ENCODE data around the gene KLF15. TPM values are rescaled to one million over a fixed set of nuclear protein-coding genes. Genes with fewer than 3 reads are reported as not detected.
A peak's percentile ranks its signal among the peaks of the same experiment; 100 is the strongest.

KLF15 gene
- total RNA-seq, result 0.31 and 0.39 TPM in 2 replicates

DNA sequence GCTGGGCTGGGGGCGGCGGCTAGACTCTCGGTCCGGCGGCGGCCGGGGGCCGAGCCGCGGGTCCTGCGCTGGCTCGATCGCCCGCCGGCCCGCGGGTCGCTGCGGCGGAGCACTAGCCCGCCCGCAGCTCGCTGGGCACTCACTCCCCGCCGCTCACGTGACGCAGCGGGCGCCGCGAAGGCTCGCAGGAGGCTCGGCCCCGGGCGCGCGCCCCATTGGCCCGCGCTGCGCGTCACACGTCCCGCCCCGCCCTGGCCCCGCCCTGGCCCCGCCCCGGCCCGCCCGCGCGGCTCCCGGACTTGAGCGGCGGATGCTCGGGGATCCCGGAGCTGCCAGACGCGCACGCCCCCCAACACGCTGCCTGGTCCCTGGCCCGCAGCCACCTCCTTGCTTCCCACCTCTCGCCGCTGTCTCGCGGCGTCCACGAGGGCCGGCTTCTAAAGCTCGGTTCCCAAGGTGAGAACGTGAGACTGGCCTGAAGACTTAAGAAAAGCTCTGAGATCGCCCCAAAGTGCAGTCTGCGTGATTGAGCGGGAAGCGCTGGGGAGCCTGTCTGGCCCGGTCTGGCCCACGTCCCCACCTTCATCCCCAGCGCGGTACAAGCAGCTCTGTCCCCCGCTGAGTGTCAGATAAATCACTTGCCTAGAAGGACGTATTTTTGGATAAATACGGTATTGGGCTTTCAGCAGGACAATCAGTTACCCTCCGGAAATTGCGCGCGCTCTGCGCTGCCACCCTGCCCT, at the start of gene KLF15:
Gene KLF15, minus strand, starts transcription at position 114 of the 743 bp plus-strand sequence. CDS start 4,486 bp downstream, outside the sequence.
- DNase-seq, result peak; percentile 76
- H3K9me3 Mint-ChIP-seq, result no peaks in the 10 kb centered on the region
- H3K27me3 Mint-ChIP-seq, result peaks cover 35% of the 10 kb centered on the region
- H3K4me1 Mint-ChIP-seq, result peaks cover 16% of the 10 kb centered on the region
- CTCF ChIA-PET, result no interaction called here
- H3K4me3 Mint-ChIP-seq, result peak within 1 kb of the TSS; percentile 88
- intact Hi-C loops (cut with micrococcal nuclease), result loop anchor here (1.0 to 5.0 kb wide), 6 partner anchors 32 to 625 kb away; partner anchors contain the start of genes CHCHD6, PLXNA1, SLC41A3 and ZXDC
- POLR2A ChIA-PET, result interaction anchor here (1.5 kb wide), 1 partner anchor 273 kb away, joined by 5 read pairs; the partner anchor contains the start of gene SLC41A3
- TF ChIP-seq, protein P1, sequence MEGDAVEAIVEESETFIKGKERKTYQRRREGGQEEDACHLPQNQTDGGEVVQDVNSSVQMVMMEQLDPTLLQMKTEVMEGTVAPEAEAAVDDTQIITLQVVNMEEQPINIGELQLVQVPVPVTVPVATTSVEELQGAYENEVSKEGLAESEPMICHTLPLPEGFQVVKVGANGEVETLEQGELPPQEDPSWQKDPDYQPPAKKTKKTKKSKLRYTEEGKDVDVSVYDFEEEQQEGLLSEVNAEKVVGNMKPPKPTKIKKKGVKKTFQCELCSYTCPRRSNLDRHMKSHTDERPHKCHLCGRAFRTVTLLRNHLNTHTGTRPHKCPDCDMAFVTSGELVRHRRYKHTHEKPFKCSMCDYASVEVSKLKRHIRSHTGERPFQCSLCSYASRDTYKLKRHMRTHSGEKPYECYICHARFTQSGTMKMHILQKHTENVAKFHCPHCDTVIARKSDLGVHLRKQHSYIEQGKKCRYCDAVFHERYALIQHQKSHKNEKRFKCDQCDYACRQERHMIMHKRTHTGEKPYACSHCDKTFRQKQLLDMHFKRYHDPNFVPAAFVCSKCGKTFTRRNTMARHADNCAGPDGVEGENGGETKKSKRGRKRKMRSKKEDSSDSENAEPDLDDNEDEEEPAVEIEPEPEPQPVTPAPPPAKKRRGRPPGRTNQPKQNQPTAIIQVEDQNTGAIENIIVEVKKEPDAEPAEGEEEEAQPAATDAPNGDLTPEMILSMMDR (IDR thresholded peaks at IDR 0.05), result no peak
- no peak within 1 kb of the TSS for H3K27ac Mint-ChIP-seq
- ATAC-seq (ENCODE audit: low read depth), result peak; percentile 93
- H3K36me3 Mint-ChIP-seq (ENCODE audit: low read depth), result peaks cover 1% of the 10 kb centered on the region

DNA sequence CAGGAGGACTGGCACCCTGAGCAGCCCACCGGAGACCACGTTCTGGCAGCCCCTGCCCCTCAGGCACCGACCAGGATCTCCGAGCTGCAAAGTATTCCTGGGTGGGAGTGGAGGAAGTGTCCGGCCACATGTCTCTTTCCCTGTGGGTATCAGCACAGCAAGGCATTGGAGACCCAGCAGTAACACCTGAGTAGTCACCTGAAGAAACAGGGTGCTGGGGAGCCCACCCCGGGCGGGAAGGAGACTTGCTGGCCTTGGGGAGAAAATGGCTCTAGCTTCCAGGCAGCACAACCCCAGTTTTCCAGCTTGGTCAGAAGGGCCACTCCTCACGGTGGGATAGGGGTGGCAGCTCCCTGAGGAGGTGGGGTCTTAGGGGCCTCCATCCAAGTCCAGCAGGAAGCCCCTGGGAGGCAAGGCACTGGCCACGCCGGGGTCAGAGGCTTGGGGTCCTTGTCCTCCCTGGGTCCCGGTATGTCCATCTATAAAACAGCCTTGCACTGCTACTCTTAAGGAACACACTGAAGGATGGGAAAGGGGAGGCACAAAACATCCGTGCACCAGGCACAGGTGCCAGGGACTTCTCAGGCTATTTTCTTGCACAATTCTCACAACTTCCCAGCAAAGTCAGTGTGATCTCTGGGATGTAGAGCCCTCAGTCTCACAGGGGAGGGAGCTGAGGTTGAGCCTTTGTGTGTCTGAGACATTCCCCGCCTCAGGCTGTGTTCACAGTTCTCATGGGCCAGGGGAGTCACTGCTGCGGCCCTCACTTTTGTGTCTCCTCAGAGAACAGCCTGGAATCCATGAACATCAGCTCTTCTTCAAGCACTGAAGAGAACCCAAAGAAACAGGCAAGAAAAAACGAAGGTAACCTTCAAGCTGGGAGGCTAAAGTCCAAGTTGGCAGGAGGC, 49.4 kb upstream of the KLF15 start:
- DNase-seq, result no peak
- H3K27ac Mint-ChIP-seq, result no peak overlapping the region
- no peak for ATAC-seq (ENCODE audit: low read depth)
- H3K27me3 Mint-ChIP-seq, result peaks cover 16% of the 10 kb centered on the region
- intact Hi-C loops (cut with micrococcal nuclease), result no loop called here
- H3K9me3 Mint-ChIP-seq, result no peaks in the 10 kb centered on the region
- CTCF ChIA-PET, result no interaction called here
- TF ChIP-seq, protein P1 (IDR thresholded peaks at IDR 0.05), result no peak
- H3K4me3 Mint-ChIP-seq, result no peak overlapping the region
- POLR2A ChIA-PET, result no interaction called here
- H3K4me1 Mint-ChIP-seq, result no peaks in the 10 kb centered on the region
- no peaks in the 10 kb centered on the region for H3K36me3 Mint-ChIP-seq (ENCODE audit: low read depth)

DNA sequence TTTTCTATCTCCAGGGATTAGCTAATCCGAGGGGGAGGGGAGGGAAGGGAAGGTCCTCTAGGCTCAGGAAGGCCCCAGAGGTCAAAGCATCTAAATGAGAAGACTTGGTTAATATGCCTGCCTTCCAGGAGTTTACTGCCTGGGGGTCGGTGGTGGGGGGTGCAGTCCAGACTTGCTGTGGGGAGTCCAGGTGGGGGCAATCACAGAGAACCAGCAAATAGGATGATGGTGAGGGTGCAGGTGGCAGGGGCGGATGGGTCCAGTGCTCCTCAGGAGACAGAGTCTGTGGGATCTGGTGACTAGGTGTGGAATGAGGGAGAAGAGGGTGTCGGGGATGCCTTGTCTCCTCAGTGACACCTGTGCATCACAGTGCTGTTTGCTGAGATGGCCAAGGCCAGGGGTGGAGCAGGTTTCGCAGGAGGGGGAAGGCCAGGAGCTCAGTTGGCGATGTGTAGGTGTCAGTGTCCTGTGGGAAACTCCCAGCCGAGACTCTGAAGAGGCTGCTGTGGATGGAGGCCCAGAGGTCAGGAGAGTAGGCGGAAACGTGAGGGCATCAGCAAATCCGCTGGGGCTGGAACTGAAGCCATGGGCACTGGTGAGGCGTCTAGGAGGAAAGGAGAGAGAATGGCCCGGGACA, 45.6 kb upstream of the KLF15 start:
- Mint-ChIP-seq H3K27ac (no peak overlapping the region), H3K27me3 (peaks cover 13% of the 10 kb centered on the region), H3K4me1 (no peaks in the 10 kb centered on the region), H3K9me3 (peaks cover 12% of the 10 kb centered on the region), H3K36me3 (ENCODE audit: low read depth) (no peaks in the 10 kb centered on the region), H3K4me3 (no peak overlapping the region)
- CTCF ChIA-PET, result no interaction called here
- POLR2A ChIA-PET, result no interaction called here
- ATAC-seq (ENCODE audit: low read depth), result no peak
- no peak for DNase-seq
- intact Hi-C loops (cut with micrococcal nuclease), result no loop called here
- TF ChIP-seq, protein P1 (IDR thresholded peaks at IDR 0.05), result no peak

DNA sequence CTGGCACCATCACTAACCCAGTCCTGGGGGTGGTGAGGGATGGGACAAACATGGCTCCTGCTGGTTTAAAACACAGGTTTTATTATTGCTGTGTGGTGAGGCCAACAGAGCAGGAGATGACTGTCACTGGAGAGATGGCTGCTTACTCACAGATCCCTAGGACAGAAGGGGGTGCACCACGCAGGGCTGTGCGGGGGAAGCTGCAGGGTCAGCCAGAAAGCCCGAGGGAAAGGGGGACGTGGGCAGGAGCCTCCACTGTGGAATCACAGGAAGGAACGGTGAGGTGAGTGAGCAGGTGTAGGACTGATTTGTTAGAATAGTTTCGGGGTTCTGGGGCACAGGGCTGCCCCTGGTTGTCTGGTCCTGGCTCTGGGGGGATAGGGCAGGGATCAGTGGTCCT, 45.0 kb upstream of the KLF15 start:
- no peak overlapping the region for H3K4me3 Mint-ChIP-seq
- peaks cover 10% of the 10 kb centered on the region for H3K27me3 Mint-ChIP-seq
- ATAC-seq (ENCODE audit: low read depth) (no peak), DNase-seq (no peak)
- no peaks in the 10 kb centered on the region for H3K4me1 Mint-ChIP-seq
- POLR2A ChIA-PET, result no interaction called here
- peaks cover 12% of the 10 kb centered on the region for H3K9me3 Mint-ChIP-seq
- no peak overlapping the region for H3K27ac Mint-ChIP-seq
- H3K36me3 Mint-ChIP-seq (ENCODE audit: low read depth), result no peaks in the 10 kb centered on the region
- CTCF ChIA-PET, result no interaction called here
- TF ChIP-seq, protein P1 (IDR thresholded peaks at IDR 0.05), result no peak
- intact Hi-C loops (cut with micrococcal nuclease), result no loop called here

Data from activated B cell treated with CpG ODN at 0.5 μM for 24 hours (primary cell).